GM18502 (cell line): ENCODE data around the gene CBLN2.

Experiments
- ATAC-seq: cut with Tn5 transposase; IDR thresholded peaks from one replicate; pipeline ENCODE4 v1.9.1; 2021; ENCODE audit warnings: mild to moderate bottlenecking; ENCODE audit not compliant: unreplicated experiment, poor library complexity

Gene CBLN2

DNA sequence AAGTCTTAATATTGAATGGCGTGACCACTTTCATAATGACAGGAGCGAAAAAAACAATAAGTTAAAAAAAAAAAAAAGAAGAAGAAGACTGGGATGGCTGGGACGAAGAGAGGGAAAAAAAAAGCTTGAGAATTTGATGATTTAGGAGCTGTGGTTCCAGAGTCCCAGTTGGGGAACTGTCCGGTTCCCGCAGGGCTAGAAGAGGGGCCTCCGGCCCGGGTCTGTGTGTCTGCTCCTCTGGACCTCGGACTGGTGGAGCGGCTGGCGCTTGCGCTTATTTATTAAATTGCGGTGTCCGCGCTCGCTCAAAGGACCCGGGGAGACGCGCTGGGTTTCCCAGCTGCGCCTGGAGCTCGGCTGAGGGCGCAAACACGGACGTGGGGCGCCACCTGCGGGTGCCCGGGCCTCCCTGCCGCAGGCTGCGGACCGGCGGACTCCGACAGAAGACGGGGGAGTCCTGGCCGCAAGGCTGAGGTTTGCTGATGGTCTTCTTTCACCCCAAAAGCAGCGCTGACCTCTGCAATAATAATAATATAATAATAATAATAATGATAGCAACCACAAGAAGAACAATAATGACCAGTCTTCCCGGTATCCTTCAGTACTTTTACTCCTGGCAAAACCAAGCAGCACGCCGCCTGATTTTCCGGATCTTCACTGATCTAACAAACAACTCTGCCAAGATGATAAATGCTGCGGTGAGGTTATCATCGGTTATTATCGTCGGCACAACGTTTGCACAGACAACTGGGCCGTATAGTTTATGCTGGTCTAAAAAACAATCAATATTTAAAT lies at the start of gene CBLN2:
TSS of gene CBLN2 (minus strand) at position 251 of the 795 bp plus-strand sequence. CDS start 2,182 bp downstream, outside the sequence.
- peak; percentile 95 for ATAC-seq

DNA sequence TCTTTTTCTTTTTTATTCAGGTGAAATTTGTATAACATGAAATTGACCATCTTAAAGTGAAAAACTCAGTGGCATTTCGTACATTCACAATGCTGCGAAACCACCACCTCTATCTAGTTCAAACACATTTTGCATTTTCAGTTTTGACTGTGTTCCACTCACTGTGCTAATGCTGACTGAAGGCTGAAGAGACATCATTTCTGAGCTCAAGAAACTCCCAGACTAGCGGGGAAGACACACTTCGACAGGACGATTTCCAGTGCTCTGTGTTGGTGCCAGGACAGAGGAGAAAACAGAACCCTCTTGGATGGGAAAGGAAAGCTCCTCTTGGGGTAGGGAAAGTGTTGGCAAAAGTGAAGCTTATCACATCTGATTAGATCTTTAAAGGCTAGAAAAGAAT lies 44.2 kb upstream of the CBLN2 start:
- ATAC-seq, result no peak

DNA sequence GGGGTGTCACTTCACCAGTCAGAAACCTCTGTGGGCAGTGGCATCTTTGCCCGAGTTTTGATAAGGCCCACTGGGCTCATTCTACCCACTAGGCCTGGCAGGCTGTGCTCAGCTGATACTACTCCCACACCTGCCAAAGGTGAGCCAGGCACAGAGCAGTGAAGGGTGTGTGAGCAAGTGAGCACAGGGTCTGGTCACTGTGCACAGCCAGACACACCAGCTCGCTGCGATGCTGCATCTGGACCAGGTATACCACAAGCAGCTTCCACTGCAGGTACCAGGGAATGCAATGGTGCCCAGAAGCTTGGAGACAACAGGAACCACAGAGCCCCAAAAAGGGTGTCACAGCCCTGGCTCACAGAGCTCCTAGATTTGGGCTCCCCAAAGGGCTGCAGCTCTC lies 40.6 kb upstream of the CBLN2 start:
- no peak for ATAC-seq

DNA sequence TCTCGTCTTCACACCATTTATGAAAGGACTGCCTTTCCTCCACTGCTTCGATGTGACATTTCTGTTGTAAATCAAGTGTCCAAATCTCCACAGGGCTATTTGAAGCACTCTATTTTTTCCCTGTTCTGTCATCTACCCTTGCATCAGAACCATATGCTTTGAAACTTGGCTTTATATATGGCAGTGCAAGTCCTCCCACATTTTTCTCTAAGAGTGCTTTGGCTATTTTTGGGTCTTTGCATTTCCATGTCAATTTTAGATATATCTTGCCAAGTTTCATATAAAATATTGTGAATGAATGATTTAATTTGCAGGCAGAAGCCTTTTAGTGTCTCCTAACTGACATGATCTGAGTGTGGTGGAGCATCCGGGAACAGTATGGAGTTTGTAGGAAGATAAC lies 37.8 kb upstream of the CBLN2 start:
- ATAC-seq, result no peak

DNA sequence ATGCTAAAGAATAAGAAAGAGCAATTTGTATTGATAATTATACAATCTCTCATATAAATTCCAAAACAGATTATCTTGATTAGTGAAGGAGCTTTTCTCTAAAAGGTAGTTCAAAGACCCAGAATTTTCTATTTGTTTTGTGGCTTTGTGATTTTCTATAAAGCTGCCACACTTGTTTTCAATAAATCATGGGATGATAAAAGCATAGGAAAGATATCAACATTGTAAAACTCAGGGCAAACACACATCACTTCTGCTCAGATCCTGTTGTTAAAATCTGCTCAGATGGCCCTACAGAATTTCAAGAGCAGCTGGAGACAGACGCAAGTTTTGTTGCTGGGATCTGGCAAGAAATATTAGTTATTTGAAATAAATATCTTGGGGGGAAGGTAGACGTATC lies 28.8 kb upstream of the CBLN2 start:
- ATAC-seq, result no peak

DNA sequence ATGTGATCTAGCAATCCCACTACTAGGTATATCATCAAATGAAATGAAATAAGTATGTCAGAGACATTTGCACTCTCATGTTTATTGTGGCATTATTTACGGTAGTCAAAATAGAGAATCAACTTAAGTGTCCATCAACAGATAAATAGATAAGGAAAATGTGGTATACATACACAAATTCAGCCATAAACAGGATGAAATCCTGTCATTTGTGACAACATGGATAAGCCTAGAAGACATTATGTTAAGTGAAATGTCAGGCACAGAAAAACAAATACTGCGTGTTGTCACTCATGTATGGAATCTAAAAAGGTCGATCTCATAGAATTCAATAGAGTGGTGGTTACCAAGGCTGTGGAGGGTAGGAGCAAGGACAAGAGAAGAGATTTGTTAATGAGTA lies 22.1 kb upstream of the CBLN2 start:
- ATAC-seq, result no peak

DNA sequence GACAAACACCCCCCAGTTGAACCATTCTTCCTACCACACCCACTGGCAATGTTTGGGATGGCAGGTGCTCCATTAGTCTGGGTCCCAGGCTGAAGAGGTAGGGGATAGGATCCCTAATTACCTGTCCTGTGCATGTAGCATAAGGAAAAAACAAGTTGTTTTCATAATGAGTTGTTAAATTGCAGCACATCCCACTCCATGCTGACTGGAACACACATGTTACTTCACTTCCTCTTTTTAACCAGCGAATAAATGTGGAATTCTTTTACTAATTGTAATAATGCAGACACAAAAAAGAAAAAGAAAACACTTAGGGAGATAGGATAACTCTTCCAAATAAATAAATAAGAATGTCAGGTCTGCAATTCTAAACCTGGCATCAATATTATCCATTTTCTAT lies 11.8 kb upstream of the CBLN2 start:
- no peak for ATAC-seq

DNA sequence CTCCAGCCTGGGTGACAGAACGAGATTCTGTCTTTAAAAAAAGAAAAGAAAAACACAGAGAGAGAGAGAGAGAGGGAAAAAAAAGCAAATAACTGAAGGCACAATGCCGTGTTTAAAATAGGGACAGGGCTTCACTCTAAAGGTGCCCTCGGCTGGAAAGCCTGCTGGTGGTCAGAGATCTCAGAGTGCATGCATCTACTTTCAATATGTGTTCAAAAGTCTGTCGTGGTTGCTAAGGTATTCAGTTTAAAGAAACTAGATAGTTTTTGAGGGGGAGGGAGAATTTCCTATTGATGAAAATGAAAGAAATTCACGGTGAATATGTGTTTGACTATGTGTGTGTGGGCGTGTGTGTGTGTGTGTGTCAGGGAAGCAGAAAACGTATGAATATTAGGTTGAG lies 11.0 kb upstream of the CBLN2 start:
- ATAC-seq, result no peak

DNA sequence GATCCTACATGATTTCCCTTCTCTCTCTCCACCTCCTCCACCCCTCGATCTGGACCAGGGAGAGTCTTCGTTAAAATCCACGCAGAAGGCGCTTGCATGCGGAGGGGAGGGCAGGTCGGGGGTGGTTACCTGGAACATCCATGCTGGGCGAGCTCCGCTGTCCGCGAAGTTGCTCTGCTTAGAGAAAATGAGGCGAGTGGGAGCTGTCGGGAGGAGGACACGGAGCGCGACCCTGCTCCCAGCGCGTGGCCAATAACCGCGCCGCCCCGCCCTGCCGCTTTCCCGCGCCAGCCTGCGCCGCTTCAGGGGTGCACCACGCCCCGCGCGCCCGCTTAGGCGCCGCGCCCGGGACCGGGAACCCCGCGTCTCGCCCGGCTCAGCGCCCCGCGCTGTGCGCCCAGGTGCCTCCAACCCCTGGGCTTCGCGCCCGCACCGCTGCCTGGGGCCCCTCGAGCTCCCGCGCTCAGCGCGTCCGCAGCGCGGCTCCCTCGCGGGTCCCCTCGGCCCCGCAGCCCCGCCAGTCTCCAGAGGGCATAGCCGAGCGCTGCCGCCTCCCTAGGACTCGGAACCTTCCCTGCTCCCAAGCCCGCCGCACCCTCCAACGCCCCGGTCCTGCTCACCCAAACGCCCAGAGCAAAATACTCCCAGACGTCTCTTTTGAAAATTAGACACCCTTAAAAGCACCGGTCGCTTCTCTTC lies 636 bp downstream of the CBLN2 start:
- no peak for ATAC-seq

DNA sequence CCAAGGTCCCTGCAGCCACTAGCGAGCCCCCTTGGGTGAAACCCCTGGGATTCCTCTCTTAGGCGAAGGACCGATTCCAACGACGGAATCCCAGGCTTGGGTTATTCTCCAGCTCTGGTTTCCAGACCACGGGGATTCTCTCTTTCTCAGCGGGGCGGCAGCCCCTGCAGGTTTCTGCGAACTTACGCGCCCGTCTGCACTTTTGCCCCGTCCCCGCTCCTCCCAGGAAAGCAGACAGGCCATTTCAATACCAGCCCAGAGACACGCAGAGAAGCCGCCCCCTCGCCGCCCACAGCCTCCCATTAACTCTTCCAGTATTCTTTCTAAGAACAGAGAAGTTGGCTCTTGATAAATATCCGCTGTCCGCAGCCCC lies 1.2 kb downstream of the CBLN2 start:
- no peak for ATAC-seq

DNA sequence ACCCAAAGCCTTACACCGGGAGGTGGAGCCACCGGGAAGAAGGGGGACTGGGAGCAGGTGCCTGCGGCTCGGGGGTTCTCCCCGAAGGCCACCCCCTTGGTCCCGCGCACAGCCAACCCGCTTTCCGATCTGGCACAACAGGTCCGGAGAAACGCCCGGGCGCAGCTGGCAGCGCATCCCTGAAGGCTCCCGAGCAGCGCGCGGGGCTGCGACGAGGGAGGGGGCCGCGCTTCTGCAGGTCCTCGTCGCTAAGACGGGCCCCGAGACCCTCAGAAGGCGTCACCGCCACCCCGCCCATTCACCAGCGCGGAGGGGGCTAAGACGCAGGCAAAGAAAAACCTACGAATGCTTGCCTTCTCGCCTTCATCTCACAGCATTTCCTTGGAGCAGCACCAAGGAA lies 1.8 kb downstream of the CBLN2 start:
- ATAC-seq, result no peak

DNA sequence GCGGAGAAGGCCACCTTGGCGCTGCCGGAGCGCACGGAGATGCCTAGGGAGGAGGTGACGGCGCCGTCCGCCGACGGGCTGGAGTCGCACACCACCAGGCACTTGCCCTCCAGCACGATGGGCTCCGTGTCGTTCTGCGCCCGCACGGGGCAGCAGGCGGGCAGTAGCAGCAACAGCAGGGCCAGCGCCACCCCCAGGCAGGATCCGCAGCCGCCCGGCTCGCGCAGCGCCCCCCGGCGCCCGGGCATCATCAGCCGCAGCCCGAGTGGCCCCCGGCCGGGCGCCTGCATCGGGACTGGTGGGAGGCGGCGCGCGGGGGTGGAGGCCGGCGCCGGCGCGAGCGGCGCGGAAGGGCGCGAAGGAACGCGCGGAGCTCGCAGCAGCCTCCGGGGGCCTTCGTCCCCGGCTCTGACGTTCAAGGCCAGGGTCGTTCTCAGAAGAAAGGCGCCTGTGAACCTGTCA lies 2.2 kb downstream of the CBLN2 start:
- ATAC-seq, result no peak

DNA sequence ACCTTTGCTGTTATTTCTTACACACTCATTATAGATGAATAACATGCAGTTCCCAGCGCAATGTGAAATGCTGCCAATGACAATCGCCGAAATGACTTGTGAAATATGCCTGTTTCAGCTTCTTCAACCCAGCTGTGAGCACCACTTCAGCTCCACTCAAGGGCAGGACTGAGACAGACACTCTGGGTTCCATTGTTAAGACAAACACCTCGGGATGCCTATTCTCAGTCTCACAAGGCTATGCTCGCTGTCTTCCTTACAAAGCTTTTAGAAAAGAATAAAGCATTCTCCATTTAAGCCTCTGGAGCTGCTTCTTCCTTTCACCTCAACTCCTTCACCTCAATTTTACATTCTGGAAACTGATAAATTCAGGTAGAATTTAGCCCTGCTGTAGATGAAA lies 4.2 kb downstream of the CBLN2 start:
- no peak for ATAC-seq

DNA sequence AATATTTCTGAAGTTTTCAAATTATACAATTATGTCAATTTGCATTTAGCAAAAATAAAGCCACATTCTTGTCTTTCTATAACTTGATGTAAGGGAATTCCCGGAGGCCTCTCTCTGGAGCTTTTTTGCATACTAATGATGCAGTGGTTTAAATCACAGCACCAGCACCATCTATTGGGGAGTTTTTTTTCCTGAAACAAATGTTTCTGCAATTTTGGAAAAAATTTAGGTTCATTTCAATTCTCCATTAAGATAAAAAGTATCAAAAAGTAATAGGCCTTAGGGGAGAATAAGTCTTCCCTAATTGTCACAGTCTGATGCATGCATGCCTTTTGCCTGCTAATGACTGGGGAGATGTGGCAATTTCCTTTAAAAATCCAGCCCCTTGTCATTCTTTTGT lies 13.5 kb downstream of the CBLN2 start:
- ATAC-seq, result no peak

DNA sequence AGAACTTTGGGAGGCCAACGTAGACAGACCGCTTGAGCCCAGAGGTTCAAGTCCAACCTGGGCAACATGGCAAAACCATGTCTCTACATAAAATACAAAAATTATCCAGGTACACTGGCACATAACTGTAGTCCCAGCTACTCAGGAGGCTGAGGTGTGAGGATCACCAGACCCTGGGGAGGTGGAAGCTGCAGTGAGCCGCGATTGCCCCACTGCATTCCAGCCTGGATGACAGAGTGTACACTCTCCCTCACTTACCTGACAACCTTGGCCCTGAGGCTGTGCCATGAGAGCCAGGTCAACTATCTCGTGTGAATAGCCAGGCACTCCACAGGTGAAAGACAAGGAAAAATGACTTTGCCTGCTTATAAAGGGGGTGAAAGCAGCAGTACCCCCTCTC lies 39.3 kb downstream of the CBLN2 start:
- ATAC-seq, result no peak

DNA sequence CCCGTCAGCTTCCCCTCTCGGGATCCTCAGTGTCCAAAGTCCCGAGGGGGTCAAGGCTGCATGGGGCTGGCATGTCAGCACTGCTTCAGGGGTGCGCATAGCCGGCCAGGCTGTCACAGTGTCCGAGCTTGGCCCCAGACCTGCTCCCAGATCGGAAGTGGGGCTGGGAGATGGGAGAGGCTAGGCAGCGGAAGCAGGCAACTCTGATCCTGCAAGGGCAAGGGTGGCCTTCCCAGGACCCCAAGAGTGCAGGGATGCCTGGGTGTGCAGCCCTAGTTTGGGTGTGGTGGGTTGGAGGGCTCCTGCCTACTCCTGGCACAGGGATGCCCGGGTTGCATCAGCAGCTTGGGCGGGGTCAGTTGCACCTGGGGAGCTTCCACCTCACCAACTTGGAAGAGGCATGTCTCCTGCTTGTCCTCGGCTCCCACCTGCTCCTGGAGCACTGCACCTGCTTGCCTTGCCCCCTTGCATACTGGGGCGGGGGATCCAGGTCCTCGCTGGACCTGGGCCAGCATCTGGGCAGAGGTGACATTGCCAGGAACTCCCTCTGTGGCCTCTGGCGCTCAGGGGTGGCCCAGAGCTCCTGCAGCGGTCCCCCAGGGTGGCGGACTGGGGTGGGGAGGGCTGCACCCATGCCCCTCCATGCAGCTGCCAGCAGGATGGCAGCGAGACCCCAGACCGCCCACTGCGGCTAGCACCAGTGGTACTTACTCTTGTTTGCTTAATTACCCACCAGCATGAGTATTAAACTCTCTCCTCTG lies 41.3 kb downstream of the CBLN2 start:
- ATAC-seq, result no peak

DNA sequence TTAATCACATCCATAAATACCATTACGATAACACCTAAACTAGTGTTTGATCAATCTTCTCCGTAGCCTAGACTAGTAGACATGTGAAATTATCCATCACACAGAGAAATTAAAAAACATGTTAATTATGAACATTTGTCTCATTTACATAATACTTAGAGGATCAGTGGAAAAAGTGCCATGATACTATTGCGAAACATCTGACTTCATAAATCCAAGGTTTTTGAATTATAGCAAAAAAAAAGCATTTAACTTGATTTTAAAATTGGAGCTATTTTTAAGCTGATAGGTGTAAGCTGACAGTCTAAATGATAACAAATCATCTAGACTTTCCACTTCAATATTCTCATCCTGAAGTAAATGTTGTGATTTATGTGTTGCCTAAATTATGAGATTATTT lies 51.6 kb downstream of the CBLN2 start:
- ATAC-seq, result no peak
